ENCODE results near the gene IL11RA.

GRCh38 chr9:34635556-34635955 lies 16.4 kb upstream of the IL11RA start:
- no peak for TF ChIP-seq POLR2A (IDR thresholded peaks at IDR 0.05)
- TF ChIP-seq, protein P1, sequence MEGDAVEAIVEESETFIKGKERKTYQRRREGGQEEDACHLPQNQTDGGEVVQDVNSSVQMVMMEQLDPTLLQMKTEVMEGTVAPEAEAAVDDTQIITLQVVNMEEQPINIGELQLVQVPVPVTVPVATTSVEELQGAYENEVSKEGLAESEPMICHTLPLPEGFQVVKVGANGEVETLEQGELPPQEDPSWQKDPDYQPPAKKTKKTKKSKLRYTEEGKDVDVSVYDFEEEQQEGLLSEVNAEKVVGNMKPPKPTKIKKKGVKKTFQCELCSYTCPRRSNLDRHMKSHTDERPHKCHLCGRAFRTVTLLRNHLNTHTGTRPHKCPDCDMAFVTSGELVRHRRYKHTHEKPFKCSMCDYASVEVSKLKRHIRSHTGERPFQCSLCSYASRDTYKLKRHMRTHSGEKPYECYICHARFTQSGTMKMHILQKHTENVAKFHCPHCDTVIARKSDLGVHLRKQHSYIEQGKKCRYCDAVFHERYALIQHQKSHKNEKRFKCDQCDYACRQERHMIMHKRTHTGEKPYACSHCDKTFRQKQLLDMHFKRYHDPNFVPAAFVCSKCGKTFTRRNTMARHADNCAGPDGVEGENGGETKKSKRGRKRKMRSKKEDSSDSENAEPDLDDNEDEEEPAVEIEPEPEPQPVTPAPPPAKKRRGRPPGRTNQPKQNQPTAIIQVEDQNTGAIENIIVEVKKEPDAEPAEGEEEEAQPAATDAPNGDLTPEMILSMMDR (IDR thresholded peaks at IDR 0.05) = no peak
- no peak for TF ChIP-seq POLR2AphosphoS5 (IDR thresholded peaks at IDR 0.05)
- TF ChIP-seq EP300 (IDR thresholded peaks at IDR 0.05) = no peak

Measured in sigmoid colon (tissue), 4 donors.